ENCODE measurements around the gene MRPS27. TPM values are rescaled to one million over a fixed set of nuclear protein-coding genes. Genes with fewer than 3 reads are reported as not detected.

Gene MRPS27
- total and polyA plus RNA-seq, 2 of the 13 experiments (the other 11 are each of a cell fraction or from before 2014, with no cell fraction given), result 71.8 to 115 TPM

DNA sequence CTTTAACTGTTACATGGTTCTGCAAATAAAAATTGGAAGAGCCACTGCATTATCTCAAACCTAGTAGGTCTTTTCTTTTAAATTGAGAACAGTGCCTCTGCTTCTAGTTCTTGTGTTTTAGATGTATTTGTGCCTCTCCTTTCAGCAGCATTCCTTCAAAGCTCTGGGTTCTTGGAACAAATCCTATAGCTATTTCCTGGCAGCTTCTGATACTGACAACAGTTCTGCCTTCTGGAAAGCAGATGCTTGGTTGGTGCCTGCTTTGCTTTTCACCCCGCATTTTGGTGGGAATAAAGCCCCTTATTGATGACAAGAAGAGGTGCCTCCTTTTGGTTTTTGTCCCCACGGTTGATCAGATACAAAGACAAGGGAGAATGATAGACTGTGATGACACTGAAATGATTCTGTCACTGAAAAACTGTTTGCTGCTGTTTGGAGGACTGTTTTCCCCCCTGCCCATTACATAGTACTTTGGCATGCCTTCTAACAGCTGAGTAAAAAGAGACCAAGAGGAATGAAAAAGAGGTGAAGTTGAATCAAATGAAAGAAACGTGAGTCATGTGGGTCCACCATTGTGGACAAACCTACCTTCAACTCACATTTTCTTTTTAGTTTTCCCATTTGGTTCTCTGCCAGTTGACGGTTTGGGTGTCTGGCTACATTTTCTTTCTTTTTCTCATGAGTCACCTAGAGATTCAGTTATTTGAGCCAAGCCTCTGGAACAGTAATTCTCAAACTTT is 5.7 kb upstream of the MRPS27 start:
- Histone ChIP-seq H3K36me3 (replicated peaks in 1 of 2; ENCODE audit: control insufficient read depth in 1 of 2, insufficient read depth in 2 of 2, low read length in 2 of 2) (peaks cover 9 to 41% of the 10 kb centered on the region in 2 experiments; a peak in 4 of 5 replicates), H3K9ac (ENCODE audit: insufficient read depth, low read depth, low read length) (no peak overlapping the region), H4K20me1 (ENCODE audit: insufficient read depth, low read length) (no peaks in the 10 kb centered on the region), H3K4me3 (replicated peaks in 1 of 3; ENCODE audit: insufficient read depth in 1 of 3, low read depth in 2 of 3, low read length in 3 of 3) (no peak overlapping the region), H3K27ac (ENCODE audit: extremely low read length, insufficient read depth, low read length) (no peak overlapping the region), H3K4me1 (ENCODE audit: insufficient read depth, low read length) (peaks cover 15% of the 10 kb centered on the region), H3K4me2 (ENCODE audit: low read depth, low read length) (no peak overlapping the region), H2AFZ (ENCODE audit: low read length) (no peak overlapping the region), H3K9me3 (ENCODE audit: low read length) (no peaks in the 10 kb centered on the region), H3K79me2 (ENCODE audit: insufficient read depth, low read length) (peaks cover 5% of the 10 kb centered on the region), H3K27me3 (ENCODE audit: control insufficient read depth in 1 of 2, insufficient read depth in 2 of 2, low read length in 2 of 2) (no peaks in the 10 kb centered on the region)
- no TSS peak for BruUV-seq (replicated peaks)
- FAIRE-seq, result no peak
- ChIA-PET POLR2A (no interaction called here), CTCF (ENCODE audit: low intra/inter-chr PET ratio, low total read pairs) (no interaction called here)
- no peak for TF ChIP-seq ZFX (CRISPR knock-in tag; IDR thresholded peaks at IDR 0.05; ENCODE audit: low read depth)
- WGBS (ENCODE audit: low lambda C conversion rate), result 96% methylated on average over 4 of the region's 4 CpGs
- intact Hi-C loops (cut with micrococcal nuclease; ENCODE audit: unreplicated experiment), result no loop called here
- ATAC-seq, result no peak
- in situ Hi-C loops (cut with HindIII; ENCODE audit: extremely low pct_ligation_motif_present, low pct_unique_long_range_greater_than_20kb), result no loop called here
- no peak for DNase-seq (ENCODE audit: low spot score)

DNA sequence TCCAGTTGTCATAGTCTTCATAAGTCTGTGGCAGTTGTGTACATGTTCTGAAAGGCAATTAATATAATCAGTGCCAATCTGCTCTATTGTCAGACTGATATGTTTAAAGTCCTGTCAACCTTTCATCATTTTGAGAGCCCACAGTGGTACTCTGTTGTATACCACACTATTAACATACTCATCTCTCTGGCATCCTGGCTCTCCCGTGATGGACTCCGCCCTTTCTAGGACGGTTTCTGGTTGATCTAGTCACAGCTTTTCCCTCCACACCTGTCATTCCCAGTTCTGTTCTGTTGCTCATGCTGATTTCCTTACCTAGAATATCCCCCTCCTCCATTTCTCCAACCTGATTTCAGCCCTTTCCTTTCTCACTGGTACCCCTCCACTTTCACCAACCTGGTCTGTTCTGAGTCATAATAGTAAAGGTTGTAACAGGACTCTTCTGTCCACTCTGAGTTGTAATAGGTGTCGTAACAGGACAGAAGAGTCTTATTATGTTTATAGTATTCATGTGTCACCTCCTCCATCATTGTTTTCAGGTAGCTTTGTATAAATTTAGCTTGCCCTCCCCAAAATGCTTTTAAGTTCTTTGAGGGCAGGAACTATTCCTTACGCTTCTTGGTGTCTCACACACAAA is 4.3 kb upstream of the MRPS27 start:
- no peak for ATAC-seq
- intact Hi-C loops (cut with micrococcal nuclease; ENCODE audit: unreplicated experiment), result no loop called here
- no peak for DNase-seq (ENCODE audit: low spot score)
- no peak overlapping the region for H3K4me3 ChIP-seq (replicated peaks in 1 of 3; ENCODE audit: insufficient read depth in 1 of 3, low read depth in 2 of 3, low read length in 3 of 3)
- BruUV-seq (replicated peaks), result no TSS peak
- no peak for FAIRE-seq
- peaks cover 15% of the 10 kb centered on the region for H3K4me1 ChIP-seq (ENCODE audit: insufficient read depth, low read length)
- H3K27ac ChIP-seq (ENCODE audit: extremely low read length, insufficient read depth, low read length), result no peak overlapping the region
- H3K79me2 ChIP-seq (ENCODE audit: insufficient read depth, low read length), result peaks cover 12% of the 10 kb centered on the region
- TF ChIP-seq, protein P1, sequence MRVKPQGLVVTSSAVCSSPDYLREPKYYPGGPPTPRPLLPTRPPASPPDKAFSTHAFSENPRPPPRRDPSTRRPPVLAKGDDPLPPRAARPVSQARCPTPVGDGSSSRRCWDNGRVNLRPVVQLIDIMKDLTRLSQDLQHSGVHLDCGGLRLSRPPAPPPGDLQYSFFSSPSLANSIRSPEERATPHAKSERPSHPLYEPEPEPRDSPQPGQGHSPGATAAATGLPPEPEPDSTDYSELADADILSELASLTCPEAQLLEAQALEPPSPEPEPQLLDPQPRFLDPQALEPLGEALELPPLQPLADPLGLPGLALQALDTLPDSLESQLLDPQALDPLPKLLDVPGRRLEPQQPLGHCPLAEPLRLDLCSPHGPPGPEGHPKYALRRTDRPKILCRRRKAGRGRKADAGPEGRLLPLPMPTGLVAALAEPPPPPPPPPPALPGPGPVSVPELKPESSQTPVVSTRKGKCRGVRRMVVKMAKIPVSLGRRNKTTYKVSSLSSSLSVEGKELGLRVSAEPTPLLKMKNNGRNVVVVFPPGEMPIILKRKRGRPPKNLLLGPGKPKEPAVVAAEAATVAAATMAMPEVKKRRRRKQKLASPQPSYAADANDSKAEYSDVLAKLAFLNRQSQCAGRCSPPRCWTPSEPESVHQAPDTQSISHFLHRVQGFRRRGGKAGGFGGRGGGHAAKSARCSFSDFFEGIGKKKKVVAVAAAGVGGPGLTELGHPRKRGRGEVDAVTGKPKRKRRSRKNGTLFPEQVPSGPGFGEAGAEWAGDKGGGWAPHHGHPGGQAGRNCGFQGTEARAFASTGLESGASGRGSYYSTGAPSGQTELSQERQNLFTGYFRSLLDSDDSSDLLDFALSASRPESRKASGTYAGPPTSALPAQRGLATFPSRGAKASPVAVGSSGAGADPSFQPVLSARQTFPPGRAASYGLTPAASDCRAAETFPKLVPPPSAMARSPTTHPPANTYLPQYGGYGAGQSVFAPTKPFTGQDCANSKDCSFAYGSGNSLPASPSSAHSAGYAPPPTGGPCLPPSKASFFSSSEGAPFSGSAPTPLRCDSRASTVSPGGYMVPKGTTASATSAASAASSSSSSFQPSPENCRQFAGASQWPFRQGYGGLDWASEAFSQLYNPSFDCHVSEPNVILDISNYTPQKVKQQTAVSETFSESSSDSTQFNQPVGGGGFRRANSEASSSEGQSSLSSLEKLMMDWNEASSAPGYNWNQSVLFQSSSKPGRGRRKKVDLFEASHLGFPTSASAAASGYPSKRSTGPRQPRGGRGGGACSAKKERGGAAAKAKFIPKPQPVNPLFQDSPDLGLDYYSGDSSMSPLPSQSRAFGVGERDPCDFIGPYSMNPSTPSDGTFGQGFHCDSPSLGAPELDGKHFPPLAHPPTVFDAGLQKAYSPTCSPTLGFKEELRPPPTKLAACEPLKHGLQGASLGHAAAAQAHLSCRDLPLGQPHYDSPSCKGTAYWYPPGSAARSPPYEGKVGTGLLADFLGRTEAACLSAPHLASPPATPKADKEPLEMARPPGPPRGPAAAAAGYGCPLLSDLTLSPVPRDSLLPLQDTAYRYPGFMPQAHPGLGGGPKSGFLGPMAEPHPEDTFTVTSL (CRISPR knock-in tag; IDR thresholded peaks at IDR 0.05; ENCODE audit: borderline replicate concordance), result no peak
- TF ChIP-seq HOXA7 (CRISPR knock-in tag; IDR thresholded peaks at IDR 0.05), result no peak
- no peak for TF ChIP-seq ZNF260 (CRISPR knock-in tag; IDR thresholded peaks at IDR 0.05; ENCODE audit: borderline replicate concordance, low read depth)
- no peak for TF ChIP-seq ZNF619 (CRISPR knock-in tag; IDR thresholded peaks at IDR 0.05)
- no peak for TF ChIP-seq RORA (CRISPR knock-in tag; IDR thresholded peaks at IDR 0.05)
- H2AFZ ChIP-seq (ENCODE audit: low read length), result no peak overlapping the region
- H3K27me3 ChIP-seq (ENCODE audit: control insufficient read depth in 1 of 2, insufficient read depth in 2 of 2, low read length in 2 of 2), result no peaks in the 10 kb centered on the region; a peak in 2 of 5 replicates
- H3K9me3 ChIP-seq (ENCODE audit: low read length), result no peaks in the 10 kb centered on the region
- POLR2A ChIA-PET, result no interaction called here
- 93% methylated on average over 5 of the region's 5 CpGs for WGBS (ENCODE audit: low lambda C conversion rate)
- H3K9ac ChIP-seq (ENCODE audit: insufficient read depth, low read depth, low read length), result no peak overlapping the region
- H3K4me2 ChIP-seq (ENCODE audit: low read depth, low read length), result no peak overlapping the region
- no peaks in the 10 kb centered on the region for H4K20me1 ChIP-seq (ENCODE audit: insufficient read depth, low read length)
- in situ Hi-C loops (cut with HindIII; ENCODE audit: extremely low pct_ligation_motif_present, low pct_unique_long_range_greater_than_20kb), result loop anchor here (25.0 kb wide), 1 partner anchor 537 kb away; no protein-coding TSS in a partner anchor
- CTCF ChIA-PET (ENCODE audit: low intra/inter-chr PET ratio, low total read pairs), result no interaction called here
- H3K36me3 ChIP-seq (replicated peaks in 1 of 2; ENCODE audit: control insufficient read depth in 1 of 2, insufficient read depth in 2 of 2, low read length in 2 of 2), result peaks cover 9 to 34% of the 10 kb centered on the region in 2 experiments; a peak in 4 of 5 replicates

All from HepG2 (cell line).